ENCODE data around the gene KYAT1. TPM values are rescaled to one million over a fixed set of nuclear protein-coding genes. Genes with fewer than 3 reads are reported as not detected.

The KYAT1 gene
- total and polyA plus RNA-seq, 2 of the 8 experiments (the other 6 are each of a cell fraction or from before 2014, with no cell fraction given), result 30.4 to 42.2 TPM

- TF ChIP-seq E2F6 (IDR thresholded peaks at IDR 0.05), result no peak
- TF ChIP-seq SIX5 (IDR thresholded peaks at IDR 0.05; ENCODE audit: low read depth, low read length), result no peak
- TF ChIP-seq CTCF (IDR thresholded peaks at IDR 0.05; ENCODE audit: control extremely low read depth in 1 of 3, insufficient read depth in 1 of 3, low read depth in 1 of 3, low read length in 3 of 3), result peak; percentile 94 to 99 (median 99)
- TF ChIP-seq GABPA (IDR thresholded peaks at IDR 0.05; ENCODE audit: borderline replicate concordance, insufficient read depth, low read length), result no peak
- peak; percentile 90 for TF ChIP-seq MAX (IDR thresholded peaks at IDR 0.05)
- TF ChIP-seq BACH1 (IDR thresholded peaks at IDR 0.05; ENCODE audit: low read length), result no peak
- no peak for TF ChIP-seq CBX8 (IDR thresholded peaks at IDR 0.05; ENCODE audit: borderline replicate concordance, low read depth, low read length)
- TF ChIP-seq CREB1 (IDR thresholded peaks at IDR 0.05), result 0 out of 2 replicates have a peak, but pooled peaks have one; percentile 49
- no peak for TF ChIP-seq YY1 (IDR thresholded peaks at IDR 0.05; ENCODE audit: low read depth, low read length)
- TF ChIP-seq NRF1 (IDR thresholded peaks at IDR 0.05; ENCODE audit: low read depth, low read length), result no peak
- TF ChIP-seq RBBP5 (IDR thresholded peaks at IDR 0.05; ENCODE audit: borderline replicate concordance, low read depth, low read length), result no peak
- no peak for TF ChIP-seq TAF7 (optimal IDR thresholded peaks at IDR 0.05; ENCODE audit: borderline replicate concordance, low read depth, low read length)
Measured at GRCh38 chr9:128863647-128864046, 18.1 kb downstream of the KYAT1 start (continued).

Data from H1 (cell line).